GM21825 (cell line): ENCODE measurements around the gene NF2.
A peak's percentile ranks its signal among the peaks of the same experiment; 100 is the strongest.
"Not testable (repeated sequence)": the region's sequence is repeated elsewhere in the genome, so short reads cannot be mapped to it uniquely, and the experiment has no call there.

Experiments
- ATAC-seq: cut with Tn5 transposase; IDR thresholded peaks from one replicate; pipeline ENCODE4 v1.9.1; 2021; ENCODE audit warnings: mild to moderate bottlenecking, moderate library complexity; ENCODE audit not compliant: unreplicated experiment

NF2 gene

DNA sequence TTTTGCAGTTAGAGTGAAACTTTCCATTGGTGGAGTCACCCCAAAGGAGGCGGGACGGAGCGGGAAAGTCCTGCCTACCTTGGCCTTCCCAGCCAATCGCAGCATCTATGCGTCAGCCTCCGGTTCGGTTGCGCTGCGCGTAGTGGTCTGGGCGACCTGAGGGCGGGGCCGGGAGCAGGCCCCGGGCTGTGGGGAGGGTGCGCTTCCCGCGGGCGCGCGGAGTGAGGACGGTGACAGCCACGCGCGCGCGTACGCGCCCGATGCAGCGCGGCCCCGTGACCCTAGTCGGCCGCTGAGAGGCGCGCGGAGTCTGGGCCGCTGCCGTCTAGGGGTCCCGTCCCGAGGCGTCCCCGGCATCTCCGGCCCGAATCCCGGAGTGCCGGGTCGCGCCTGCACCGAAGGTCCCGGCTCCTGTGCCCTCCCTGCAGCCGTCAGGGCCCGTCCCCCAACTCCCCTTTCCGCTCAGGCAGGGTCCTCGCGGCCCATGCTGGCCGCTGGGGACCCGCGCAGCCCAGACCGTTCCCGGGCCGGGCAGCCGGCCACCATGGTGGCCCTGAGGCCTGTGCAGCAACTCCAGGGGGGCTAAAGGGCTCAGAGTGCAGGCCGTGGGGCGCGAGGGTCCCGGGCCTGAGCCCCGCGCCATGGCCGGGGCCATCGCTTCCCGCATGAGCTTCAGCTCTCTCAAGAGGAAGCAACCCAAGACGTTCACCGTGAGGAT is at the start of gene NF2:
Gene NF2, plus strand, starts transcription at position 276 of the 718 bp plus-strand sequence. Its CDS starts 366 bp downstream, at position 642.
- peak; percentile 95 for ATAC-seq

DNA sequence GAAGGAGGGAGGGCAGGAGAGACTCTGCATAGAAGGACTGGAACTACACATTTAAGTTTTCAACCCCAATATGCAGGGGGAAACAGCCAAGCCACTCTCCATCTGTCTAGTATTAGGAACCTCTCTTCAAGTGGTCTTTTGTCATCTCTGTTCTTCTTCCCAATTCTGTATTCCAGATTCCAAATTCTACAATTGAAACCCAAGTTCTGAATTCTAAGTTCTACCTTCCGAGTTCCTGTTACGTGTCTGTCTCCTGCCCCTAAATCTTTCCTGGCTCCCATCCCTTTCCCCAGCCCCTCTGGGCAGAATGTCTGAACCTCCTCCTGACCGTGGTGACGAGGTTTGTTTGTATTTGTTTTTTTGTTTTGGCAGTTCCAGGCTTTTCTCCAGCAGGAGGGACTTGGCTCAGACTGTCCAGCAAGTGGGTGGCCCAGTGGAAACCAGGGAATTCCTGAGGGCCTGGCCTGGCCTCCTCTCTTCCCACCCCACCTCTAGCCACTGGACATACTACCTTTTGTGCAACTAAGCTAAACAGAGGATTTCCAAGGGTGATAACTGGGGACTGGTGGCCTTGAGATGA is 48.3 kb upstream of the NF2 start:
- no peak for ATAC-seq

DNA sequence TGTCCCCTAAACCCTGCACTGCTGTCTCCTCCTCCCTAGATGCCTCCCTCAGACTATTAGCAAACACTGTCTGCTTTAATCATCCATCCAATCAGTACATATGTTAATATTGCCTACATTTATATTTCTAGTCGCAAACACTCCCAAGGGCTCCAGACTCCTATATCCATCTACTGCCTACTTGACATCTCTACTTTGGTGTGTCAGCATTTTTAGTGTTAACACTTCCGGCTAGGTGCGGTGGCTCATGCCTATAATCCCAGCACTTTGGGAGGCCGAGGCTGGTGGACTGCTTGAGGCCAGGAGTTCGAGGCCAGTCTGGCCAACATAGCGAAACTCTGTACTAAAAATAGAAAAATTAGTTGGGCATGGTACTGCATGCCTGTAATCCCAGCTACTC is 44.4 kb upstream of the NF2 start:
- no peak for ATAC-seq

DNA sequence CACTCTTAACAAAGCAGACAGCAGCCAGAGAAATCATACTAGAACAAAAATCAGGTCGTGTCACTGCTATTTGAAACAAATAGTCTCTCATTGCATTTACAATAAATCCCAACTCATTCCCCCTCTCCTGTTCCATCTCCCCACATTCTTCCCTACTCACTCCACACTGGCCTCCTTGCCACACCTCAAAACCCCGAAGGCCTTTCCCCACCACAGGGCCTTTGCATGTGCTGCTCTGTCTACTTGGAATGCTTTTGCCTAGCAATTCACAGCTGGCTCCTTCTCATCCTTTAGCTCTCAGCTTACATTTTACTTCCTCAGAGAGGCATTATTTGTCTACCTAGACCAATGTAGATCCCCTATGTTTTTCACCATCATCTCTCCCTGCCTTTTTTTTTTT is 43.6 kb upstream of the NF2 start:
- ATAC-seq = no peak

DNA sequence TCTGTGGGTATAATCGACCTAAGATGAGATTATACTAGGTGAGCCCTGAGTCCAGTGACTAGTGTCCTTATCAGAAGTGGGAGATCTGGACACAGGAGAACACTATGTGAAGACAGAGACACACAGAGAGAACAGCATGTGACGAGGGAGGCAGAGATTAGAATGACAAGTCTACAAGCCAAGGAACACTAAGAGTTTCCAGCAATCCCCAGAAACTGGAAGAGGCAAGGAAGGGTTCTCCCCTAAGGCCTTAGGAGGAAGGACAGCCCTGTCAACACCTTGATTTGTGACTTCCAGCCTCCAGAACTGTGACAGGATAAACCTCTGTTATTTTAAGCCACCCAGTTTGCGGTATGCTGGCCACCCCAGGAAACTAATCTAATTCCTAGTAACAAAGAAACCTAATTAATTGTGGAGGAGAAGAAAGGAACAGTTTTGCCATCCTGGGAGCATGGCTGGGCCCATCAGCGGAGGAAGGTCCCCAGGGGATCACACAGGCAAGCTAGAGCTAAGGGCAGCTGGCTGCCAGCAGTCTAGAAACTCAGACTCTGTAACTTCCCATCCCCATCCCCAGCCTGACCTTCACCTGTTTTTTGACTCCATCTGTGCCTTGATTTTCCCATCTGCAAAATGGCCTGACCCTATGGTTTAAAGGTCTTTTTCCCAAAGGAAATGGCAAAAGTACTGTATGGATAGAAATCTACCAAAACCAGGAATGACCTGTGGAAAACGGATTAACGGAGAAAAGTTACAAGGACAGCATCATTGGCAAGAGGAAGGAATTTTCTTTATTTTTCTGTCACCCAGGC is 39.6 kb upstream of the NF2 start:
- no peak for ATAC-seq

DNA sequence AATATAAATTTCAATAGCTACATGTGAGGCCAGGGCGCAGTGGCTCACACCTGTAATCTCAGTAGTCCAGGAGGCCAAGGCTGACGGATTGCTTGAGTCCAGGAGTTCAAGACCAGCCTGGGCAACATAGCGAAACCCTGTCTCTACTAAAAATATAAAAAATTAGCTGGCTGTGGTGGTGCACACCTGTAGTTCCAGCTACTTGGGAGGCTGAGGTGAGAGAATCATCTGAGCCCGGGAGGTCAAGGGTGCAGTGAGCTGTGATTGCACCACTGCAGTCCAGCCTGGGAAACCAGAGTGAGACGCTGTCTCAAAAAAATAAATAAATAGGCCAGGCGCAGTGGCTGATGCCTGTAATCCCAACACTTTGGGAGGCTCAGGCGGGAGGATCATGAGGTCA is 36.9 kb upstream of the NF2 start:
- ATAC-seq = not testable (repeated sequence)

DNA sequence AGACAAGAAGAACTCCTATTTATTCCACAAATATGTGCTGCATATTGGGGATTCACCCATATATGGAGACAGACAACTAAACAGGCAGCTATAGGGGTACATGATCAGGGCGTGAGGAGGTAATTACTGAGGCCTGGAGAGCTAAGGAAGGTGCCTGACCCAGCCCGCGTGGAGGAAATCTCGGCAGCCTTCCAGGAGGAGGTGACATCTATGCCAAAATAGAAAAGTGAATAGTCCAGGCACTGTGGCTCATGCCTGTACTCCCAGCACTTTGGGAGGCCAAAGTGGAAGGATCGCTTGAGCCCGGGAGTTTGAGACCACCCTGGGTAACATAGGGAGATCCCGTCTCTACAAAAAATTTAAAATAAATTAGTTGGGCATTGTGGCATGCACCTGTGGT is 36.1 kb upstream of the NF2 start:
- no peak for ATAC-seq

DNA sequence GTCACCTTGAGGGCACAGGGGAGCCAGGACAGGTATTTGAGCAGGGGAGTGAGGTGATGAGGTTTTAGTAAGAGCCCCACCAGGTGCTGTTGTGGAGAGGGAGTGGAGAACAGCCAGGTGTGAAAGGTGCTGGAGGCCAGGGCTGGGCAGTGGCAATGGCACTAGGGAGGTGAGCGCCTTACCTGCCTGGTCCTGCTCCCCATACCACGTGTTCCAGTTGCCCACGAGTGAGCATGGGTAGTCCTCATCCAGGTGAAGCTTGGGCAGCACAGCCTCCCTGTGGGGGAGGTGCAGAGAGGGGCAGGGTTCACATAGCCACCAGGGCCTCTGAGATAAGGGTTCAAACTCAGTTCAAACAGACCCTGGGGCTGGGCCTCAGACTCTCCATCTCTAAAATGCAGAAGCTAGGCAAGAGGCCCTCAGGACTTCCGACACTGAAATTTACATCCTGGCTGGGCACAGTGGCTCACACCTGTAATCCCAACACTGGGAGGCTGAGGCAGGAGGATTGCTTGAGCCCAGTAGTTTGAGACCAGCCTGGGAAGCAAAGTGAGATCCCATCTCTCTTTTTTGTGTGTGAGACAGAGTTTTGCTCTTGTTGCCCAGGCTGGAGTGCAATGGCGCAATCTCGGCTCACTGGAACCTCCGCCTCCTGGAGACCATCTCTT is 34.3 kb upstream of the NF2 start:
- no peak for ATAC-seq

DNA sequence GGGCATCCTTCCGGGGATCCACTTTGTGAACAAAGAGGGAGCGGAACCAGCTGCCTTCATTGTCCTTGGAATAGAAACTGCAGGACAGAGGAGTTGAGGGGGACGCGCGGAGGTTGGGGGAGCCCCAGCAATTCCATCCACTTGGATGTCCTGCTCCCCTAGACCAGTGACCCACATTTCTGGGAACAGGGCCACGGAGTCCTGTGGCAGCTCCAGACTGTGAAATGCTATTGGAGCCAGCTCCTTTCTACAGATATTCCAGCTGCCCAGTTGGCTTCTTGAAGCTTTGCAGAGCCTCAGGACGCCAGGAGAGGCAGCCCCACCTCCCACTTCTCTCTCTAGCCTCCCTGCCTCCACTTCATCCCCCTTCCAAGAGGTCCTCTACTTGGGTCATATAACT is 33.0 kb upstream of the NF2 start:
- no peak for ATAC-seq

DNA sequence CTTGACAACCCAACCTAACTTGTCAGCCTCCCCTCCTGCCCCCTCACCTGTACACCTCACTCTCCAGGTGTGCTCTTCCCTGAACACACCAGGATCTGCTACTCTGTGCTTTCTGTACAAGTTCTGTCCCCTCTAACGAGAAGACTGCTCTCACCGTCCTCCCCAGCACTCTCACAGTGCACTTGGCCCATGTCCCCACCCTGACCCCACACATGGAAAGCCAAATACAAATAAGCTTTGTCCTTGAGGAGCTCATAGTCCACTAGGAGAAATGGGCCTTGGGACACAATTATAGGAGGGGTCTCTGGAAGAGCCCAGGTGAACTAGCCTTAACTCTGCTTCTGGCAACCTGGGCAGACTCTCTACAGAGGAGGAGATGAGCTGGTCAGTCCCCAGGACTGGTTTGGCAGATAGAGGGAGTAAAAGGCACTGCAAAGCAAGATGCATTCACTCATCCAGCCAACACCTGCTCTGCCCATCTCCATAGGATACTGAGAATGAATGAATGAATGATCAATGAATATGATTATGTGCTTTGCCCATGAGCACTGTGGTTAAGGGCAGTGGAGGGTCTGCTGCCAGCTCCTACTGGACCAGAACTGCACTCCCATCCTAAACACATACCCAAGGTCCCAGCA is 32.4 kb upstream of the NF2 start:
- ATAC-seq = no peak

DNA sequence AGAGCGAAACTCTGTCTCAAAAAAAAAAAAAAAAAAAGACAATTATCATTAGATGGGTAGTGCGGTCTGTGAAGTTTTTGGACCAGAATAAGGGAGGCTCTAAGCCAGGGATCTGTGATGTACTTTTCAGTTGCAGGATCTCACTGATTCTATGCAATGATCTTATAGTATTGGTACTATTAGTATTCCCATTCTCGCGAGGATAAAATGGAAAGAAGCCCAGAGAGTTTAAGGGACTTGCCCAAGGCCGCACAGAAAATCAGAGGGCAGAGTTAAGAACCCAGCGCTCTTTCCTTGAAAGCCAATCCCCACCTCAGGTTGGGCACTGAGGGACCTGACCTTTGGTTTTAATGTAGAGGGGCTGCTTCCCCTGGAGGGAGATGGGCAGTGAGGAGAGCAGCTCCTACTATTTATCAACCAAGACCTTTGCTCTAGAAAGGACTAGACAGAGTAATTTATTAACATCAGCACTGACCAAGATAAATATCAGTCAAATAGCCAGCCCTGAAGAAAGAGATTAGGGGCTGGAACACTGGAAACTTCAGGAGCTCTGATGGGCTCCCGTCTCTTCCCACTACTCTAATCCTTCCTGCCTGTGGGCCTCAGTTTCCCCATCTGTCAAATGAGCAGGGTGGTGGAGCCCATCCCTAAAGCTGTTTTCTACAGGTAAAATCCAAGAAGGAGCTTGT is 28.5 kb upstream of the NF2 start:
- ATAC-seq = no peak

DNA sequence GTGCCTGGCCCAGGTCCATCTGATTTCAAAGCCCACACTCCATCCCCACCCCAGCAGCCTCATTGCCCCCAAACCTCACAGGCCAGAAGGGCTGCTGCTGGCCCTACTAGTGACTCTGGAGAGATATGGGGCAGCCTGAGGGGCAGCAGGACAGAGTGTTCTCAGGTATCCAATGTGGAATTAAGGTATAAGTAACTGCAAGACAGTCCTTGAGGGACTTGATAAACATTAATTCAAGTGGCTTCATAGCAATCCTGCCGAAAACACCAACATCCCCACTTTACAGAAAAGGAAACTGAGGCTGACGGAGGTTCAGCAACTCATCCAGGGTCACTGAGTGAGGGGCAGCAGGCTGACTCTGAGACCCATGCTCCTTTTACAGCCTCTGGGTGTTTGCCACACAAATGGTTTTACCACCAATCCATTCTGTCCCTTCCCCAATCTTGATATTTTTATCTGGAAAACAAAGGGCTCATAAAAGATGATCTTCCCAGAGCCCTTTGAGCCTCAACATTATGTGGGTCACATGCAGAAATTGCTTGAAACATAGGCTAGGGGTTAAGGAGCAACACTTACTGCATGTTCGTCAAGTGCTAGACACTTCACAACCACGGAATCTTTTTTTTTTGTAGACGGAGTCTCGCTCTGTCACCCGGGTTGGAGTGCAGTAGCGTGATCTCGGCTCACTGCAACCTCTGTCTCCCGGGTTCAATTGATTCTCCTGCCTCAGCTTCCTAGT is 24.8 kb upstream of the NF2 start:
- no peak for ATAC-seq

DNA sequence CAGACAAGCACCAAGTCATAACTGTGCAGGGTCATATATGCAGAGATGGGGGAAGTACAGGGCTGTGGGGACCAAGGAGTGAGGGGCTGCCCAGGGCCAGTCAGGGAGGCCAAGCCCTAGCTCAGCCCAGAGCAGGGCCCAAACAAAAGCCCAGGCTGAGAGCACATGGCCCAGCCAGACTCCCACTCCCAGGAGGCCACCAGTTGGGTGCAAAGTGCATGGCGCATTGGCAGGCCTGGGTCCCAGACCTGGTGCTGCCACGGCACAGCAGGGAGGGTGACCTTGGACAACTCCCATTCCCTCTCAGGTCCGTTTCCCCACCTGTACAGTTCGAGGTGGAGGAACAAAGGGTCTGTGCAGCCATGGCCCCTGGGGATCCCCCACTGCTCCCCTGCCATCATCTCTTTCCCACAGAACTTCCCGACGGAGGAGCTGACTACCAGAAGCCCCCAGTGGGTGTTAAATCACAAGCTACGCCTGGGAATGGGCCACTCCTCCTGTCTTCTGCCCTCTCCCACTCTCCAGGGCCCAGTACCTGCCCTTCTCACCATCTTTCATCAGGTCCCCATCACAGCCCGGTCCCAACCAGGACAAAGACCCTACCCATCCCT is 23.1 kb upstream of the NF2 start:
- no peak for ATAC-seq

DNA sequence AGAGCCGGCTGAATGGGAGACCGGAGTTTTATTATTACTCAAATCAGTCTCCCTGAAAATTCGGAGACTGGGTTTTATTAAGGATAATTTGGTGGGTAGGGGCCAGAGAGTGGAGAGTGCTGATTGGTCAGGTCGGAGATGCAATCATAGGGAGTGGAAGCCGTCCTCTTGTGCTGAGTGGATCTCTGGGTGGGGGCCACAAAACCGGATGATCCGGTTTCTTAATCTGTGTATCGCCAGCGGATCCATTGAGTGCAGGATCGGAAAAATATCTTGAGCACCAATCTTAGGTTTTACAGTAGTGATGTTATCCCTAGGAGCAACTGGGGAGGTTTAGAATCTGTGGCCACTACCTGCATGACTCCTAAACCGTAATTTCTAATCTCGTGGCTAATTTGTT is 21.6 kb upstream of the NF2 start:
- no peak for ATAC-seq

DNA sequence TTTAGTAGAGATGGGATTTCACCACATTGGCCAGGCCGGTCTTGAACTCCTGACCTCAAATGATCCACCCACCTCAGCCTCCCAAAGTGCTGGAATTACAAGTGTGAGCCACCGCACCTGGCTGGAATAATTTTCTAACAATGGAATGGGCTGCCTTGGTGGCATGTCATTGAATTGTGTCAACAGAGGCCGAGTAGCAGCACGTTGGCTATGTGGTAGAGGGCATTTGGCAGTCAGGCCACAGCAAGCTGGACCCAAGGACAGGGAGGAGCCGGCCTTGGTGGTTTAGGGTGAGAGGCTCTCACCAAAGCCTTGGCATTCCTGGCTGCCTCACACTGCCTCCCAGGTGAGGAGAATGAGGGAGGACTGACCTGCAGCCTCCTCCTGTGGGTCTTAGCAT is 18.5 kb upstream of the NF2 start:
- no peak for ATAC-seq

DNA sequence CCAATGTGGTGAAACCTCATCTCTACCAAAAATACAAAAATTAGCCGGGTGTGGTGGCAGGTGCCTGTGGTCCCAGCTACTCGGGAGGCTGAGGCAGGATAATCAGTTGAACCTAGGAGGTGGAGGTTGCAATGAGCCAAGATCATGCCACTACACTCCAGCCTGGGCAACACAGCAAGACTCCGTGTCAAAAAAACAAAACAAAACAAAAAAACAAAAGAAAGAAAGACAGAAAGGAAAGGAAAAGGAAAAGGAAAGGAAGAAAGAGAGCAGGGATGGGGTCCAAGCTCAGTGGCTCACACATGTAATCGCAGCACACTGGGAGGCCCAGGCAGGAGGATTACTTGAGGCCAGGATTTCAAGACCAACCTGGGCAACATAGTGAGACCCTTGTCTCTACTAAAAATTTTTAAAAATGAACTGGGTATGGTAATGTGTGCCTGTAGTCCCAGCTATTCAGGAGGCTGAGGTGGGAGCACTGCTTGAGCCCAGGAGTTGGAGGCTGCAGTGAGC is 17.2 kb upstream of the NF2 start:
- ATAC-seq = not testable (repeated sequence)

DNA sequence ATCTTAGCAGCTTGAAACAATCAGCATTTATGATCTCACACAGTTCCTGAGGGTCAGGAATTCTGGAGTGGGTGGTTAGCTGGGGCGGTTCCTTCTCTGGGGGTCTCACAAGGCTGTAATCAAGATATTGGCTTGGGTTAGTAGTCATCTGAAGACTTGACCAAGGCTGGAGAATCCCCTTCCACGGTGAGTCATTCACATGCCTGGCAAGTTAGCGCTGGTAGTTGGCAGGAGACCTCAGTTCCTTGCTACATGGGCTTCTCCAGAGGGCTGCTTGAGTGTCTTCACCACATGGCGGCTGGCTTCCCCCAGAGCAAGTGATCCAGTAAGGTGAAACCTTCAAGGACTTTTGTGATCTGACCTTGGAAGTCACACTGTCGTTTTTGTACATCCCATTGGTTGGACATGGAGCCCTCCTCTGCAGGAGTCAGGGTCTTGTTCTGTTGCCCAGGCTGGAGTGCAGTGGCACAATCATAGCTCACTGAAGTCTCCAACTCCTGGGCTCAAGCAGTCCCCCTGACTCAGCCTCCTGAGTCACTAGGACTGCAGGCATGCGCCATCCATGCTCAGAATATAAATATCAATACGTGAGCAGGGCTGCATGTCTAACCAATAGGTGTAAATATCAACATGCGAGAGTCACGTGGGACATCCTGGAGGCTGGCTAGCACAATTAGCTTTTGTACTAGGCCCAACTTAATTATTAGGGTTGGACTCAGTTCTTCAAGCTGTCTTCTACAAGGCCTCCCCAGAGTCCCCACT is 15.3 kb upstream of the NF2 start:
- no peak for ATAC-seq

DNA sequence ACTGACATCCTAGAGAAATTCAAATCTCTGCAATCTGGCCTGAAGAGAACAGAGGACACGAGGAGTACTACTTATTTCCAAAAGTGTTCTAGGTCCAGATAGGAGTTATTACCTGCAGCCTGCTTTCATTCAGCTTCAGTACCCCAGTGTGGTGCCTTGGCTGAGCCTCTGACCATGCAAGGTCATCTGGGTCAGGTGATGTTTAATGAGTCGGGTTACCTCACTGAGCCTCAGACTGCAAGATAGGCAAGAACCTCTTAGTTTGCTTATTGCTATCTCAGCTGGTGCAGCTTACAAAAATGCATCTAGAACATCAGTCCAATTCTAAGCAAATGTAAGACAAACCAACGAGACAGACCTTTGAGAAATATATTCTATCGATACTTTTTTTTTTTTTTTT is 9.5 kb upstream of the NF2 start:
- ATAC-seq = no peak
